Glutamatergic neuron (in vitro differentiated cells): ENCODE results near the gene RNU6-1. TPM values are rescaled to one million over a fixed set of nuclear protein-coding genes. Genes with fewer than 3 reads are reported as not detected.

Source experiments
- DNase-seq: peaks from one replicate; pipeline ENCODE4 v3.0.0; 2022
- H3K27ac Mint-ChIP-seq: one replicate; pipeline ENCODE4 v1.8.0; 2020; ENCODE audit warnings: mild to moderate bottlenecking, mixed read lengths, inconsistent platforms; ENCODE audit not compliant: unreplicated experiment
- H3K27me3 Mint-ChIP-seq: one replicate; pipeline ENCODE4 v1.8.0; 2020; ENCODE audit warnings: mild to moderate bottlenecking, moderate library complexity, mixed read lengths, inconsistent platforms; ENCODE audit not compliant: unreplicated experiment
- H3K36me3 Mint-ChIP-seq: one replicate; pipeline ENCODE4 v1.8.0; 2020; ENCODE audit warnings: mild to moderate bottlenecking, mixed read lengths, inconsistent platforms; ENCODE audit not compliant: unreplicated experiment
- H3K4me1 Mint-ChIP-seq: one replicate; pipeline ENCODE4 v1.8.0; 2020; ENCODE audit warnings: mild to moderate bottlenecking, low read depth, mixed read lengths, inconsistent platforms; ENCODE audit not compliant: unreplicated experiment
- H3K4me3 Mint-ChIP-seq: one replicate; pipeline ENCODE4 v1.8.0; 2020; ENCODE audit warnings: mild to moderate bottlenecking, mixed read lengths, inconsistent platforms; ENCODE audit not compliant: unreplicated experiment
- H3K9me3 Mint-ChIP-seq: one replicate; pipeline ENCODE4 v1.8.0; 2020; ENCODE audit warnings: mild to moderate bottlenecking, moderate library complexity, mixed read lengths, inconsistent platforms; ENCODE audit not compliant: unreplicated experiment
- long read RNA-seq: library from polyadenylated mRNA; unstranded; transcript quantifications from one replicate; pipeline ENCODE4 v2.0.0, GENCODE V29; 2020; ENCODE audit not compliant: unreplicated experiment
- total RNA-seq: library from RNA; stranded (reverse); fragmentation: NEBNext Ultra II Directional; extraction: Animal tissue kit (Norgen Biotek cat#: 25700); gene quantifications from one replicate; pipeline ENCODE4 v1.2.1, GENCODE V29; 2021; ENCODE audit not compliant: unreplicated experiment
- TF ChIP-seq, protein P1 (sequence below): fragments of 200-600 bp; sonication (generic); IDR thresholded peaks from one replicate; pipeline ENCODE4 v1.5.0; 2021; ENCODE audit not compliant: partially characterized antibody, unreplicated experiment

The RNU6-1 gene
- total RNA-seq: not detected
- long read RNA-seq: 0 reads

DNA sequence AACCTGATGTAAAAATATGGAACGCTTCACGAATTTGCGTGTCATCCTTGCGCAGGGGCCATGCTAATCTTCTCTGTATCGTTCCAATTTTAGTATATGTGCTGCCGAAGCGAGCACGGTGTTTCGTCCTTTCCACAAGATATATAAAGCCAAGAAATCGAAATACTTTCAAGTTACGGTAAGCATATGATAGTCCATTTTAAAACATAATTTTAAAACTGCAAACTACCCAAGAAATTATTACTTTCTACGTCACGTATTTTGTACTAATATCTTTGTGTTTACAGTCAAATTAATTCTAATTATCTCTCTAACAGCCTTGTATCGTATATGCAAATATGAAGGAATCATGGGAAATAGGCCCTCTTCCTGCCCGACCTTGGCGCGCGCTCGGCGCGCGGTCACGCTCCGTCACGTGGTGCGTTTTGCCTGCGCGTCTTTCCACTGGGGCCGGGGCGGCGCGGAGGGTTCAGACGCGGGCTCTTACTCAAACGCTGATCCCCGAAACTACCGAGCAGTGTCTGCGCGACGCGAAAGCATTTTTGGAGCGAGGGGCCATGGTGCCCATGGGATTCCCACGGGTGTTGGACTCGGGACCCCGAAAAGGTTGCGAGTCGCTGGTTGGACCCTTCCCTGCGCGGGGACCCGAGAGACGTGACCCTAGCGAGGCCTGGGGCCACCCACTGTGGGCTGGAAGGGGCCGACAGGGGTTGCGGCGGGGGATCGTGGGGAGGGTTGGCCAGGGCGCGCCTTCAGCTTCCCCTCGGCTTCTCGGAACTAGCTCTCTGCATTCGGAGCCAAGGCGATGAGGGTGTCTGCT, at the start of gene RNU6-1:
TSS of gene RNU6-1 (minus strand) at position 117 of the 820 bp plus-strand sequence.
- peaks cover 21% of the 10 kb centered on the region for H3K4me1 Mint-ChIP-seq
- peaks cover 16% of the 10 kb centered on the region for H3K9me3 Mint-ChIP-seq
- H3K27ac Mint-ChIP-seq: peak within 1 kb of the TSS; percentile 98
- TF ChIP-seq, protein P1, sequence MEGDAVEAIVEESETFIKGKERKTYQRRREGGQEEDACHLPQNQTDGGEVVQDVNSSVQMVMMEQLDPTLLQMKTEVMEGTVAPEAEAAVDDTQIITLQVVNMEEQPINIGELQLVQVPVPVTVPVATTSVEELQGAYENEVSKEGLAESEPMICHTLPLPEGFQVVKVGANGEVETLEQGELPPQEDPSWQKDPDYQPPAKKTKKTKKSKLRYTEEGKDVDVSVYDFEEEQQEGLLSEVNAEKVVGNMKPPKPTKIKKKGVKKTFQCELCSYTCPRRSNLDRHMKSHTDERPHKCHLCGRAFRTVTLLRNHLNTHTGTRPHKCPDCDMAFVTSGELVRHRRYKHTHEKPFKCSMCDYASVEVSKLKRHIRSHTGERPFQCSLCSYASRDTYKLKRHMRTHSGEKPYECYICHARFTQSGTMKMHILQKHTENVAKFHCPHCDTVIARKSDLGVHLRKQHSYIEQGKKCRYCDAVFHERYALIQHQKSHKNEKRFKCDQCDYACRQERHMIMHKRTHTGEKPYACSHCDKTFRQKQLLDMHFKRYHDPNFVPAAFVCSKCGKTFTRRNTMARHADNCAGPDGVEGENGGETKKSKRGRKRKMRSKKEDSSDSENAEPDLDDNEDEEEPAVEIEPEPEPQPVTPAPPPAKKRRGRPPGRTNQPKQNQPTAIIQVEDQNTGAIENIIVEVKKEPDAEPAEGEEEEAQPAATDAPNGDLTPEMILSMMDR: no peak
- peak within 1 kb of the TSS; percentile 87 for H3K4me3 Mint-ChIP-seq
- H3K27me3 Mint-ChIP-seq: peaks cover 15% of the 10 kb centered on the region
- peak; percentile 90 for DNase-seq
- no peaks in the 10 kb centered on the region for H3K36me3 Mint-ChIP-seq

DNA sequence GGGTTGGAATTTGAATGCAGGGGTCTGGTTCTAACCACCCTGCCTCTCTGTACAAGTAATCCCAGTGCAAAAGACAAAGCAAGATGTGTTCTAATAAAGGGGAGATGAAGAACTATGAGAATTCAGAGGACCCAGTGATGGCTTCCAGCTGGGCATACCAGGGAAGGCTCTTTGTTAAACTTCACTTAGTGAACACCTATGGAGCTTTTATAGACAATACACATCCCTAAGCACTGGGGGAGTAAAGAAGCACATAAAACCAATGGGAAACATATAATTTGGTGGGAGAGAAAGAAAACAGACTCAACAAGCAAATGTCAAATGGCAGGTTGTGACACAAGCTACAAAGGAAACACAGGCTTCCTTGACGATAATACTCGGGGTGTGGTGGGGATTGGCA, 47.9 kb upstream of the RNU6-1 start:
- no peak for DNase-seq
- no peak overlapping the region for H3K27ac Mint-ChIP-seq
- TF ChIP-seq, protein P1: no peak
- H3K27me3 Mint-ChIP-seq: no peaks in the 10 kb centered on the region
- H3K36me3 Mint-ChIP-seq: peaks cover 11% of the 10 kb centered on the region
- no peak overlapping the region for H3K4me3 Mint-ChIP-seq
- H3K4me1 Mint-ChIP-seq: no peaks in the 10 kb centered on the region
- peaks cover 2% of the 10 kb centered on the region for H3K9me3 Mint-ChIP-seq

DNA sequence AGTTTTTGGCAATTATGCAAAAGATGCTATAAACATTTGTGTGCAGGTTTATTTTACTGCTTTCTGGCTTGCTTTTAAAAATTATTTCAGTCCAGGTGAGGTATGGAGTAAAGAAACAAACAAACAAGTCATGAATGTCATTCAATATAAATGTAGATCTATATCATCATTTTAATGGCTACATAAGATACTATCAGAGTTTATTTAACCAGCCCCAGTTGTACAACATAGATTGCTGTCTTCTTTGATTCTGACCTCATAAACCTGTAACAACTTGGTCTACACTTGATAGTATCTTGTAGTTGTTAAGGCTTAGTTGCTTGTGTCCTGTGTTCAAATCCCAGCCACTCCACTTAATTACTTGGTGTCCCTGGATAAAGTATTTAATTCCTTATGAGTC, 46.0 kb upstream of the RNU6-1 start:
- H3K4me1 Mint-ChIP-seq: no peaks in the 10 kb centered on the region
- no peak for DNase-seq
- H3K4me3 Mint-ChIP-seq: no peak overlapping the region
- H3K27me3 Mint-ChIP-seq: no peaks in the 10 kb centered on the region
- TF ChIP-seq, protein P1: no peak
- peaks cover 5% of the 10 kb centered on the region for H3K9me3 Mint-ChIP-seq
- no peak overlapping the region for H3K27ac Mint-ChIP-seq
- H3K36me3 Mint-ChIP-seq: peaks cover 11% of the 10 kb centered on the region

DNA sequence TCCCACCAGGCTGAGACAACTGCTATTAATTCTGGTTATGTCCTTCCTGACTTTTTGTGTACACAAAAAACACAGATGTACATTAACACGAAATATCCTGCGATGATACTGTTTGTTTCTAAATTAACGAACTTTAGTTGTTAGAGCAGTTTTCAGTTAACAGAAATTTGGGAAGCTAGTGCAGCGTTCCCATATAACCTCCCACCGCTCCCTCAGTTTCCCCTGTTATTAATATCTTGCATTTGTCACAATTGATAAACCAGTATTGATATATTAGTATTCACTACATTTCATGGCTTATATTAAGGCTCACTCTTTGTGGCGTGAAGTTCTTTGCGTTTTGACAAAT, 45.3 kb upstream of the RNU6-1 start:
- H3K9me3 Mint-ChIP-seq: peaks cover 5% of the 10 kb centered on the region
- H3K4me1 Mint-ChIP-seq: no peaks in the 10 kb centered on the region
- peaks cover 10% of the 10 kb centered on the region for H3K36me3 Mint-ChIP-seq
- no peak for DNase-seq
- no peak overlapping the region for H3K27ac Mint-ChIP-seq
- H3K27me3 Mint-ChIP-seq: peaks cover under 1% of the 10 kb centered on the region
- TF ChIP-seq, protein P1: no peak
- H3K4me3 Mint-ChIP-seq: peak overlapping the region; percentile 79

DNA sequence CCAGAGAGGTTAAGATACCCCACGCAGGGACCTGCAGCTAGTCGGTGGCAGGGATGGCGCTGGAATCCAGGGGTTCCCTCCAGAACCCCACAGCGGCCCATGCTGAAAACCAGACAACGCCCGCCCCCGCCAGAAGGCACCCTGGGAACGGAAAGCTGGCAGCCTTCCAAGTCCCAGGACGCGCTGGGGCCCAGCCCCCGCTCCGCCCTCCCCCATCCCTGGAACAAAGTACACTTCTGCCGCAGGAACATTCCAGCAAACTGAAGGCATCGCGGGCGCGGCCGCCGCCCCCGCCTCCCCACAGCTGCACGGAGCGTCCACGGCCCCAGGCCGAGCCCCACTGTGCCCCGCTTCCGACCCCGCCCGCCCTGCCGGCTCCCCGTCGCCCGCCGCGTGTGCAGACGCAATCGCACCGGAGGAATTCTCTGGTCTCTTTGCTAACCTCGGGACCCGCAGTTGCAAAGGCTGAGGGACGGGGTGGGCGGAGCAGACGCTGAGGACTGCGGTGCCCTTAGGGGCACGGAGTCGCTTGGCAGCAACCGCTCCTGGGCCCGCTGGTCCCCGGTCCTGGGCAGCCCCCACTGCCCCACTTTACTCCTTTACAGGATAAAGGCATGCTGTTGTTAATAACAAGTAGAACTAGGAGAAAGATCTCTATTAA, 44.8 kb upstream of the RNU6-1 start:
- H3K9me3 Mint-ChIP-seq: peaks cover 5% of the 10 kb centered on the region
- no peaks in the 10 kb centered on the region for H3K4me1 Mint-ChIP-seq
- no peak overlapping the region for H3K27ac Mint-ChIP-seq
- DNase-seq: peak; percentile 70
- TF ChIP-seq, protein P1: no peak
- peak overlapping the region; percentile 79 for H3K4me3 Mint-ChIP-seq
- peaks cover 2% of the 10 kb centered on the region for H3K27me3 Mint-ChIP-seq
- H3K36me3 Mint-ChIP-seq: peaks cover 5% of the 10 kb centered on the region
